Panc1 (cell line): ENCODE measurements around the gene BOK.

Source experiments
- CTCF ChIP-seq: fragments of 450-650 bp; IDR thresholded peaks from 2 replicates; pipeline ENCODE4 v1.5.1; 2017; ENCODE audit warnings: mild to moderate bottlenecking
- POLR2AphosphoS5 ChIP-seq: IDR thresholded peaks from 2 replicates; pipeline ENCODE4 v1.6.1; 2012; ENCODE audit warnings: mild to moderate bottlenecking, low read depth, low read length, moderate library complexity
- REST ChIP-seq, 2 experiments: IDR thresholded peaks; 2 replicates each; pipeline ENCODE4 v1.6.1; 2011 to 2012; ENCODE audit warnings: low read depth in 2 of 2, control low read depth in 1 of 2, low read length in 1 of 2, mild to moderate bottlenecking in 1 of 2, moderate library complexity in 1 of 2; ENCODE audit not compliant: insufficient read depth in 1 of 2
- SIN3A ChIP-seq: IDR thresholded peaks from 2 replicates; pipeline ENCODE4 v1.6.1; 2012; ENCODE audit warnings: low read depth, mild to moderate bottlenecking, low read length, moderate library complexity, borderline replicate concordance; ENCODE audit not compliant: insufficient read depth
- TCF7L2 ChIP-seq: IDR thresholded peaks from 2 replicates; pipeline ENCODE4 v1.6.1; 2011; ENCODE audit warnings: mild to moderate bottlenecking, low read depth, low read length, inconsistent platforms

- no peak for TF ChIP-seq CTCF
- no peak for TF ChIP-seq REST (IDR thresholded peaks at IDR 0.05; ENCODE audit: insufficient read depth in 1 of 2, low read depth in 2 of 2, low read length in 1 of 2)
- no peak for TF ChIP-seq SIN3A
- no peak for TF ChIP-seq POLR2AphosphoS5
- TF ChIP-seq TCF7L2: no peak
These were observed 7.9 kb downstream of the BOK start for GRCh38 chr2:241566468-241566867.
